ENCODE measurements around the gene INCENP.
"Not testable (repeated sequence)": the region's sequence is repeated elsewhere in the genome, so short reads cannot be mapped to it uniquely, and the experiment has no call there.

The INCENP gene

GRCh38 chr11:62123669-62124185 lies at the start of gene INCENP:
INCENP (plus strand) TSS chr11:62124011; CDS start chr11:62128162, 4,151 bp downstream.
- DNase-seq (ENCODE audit: low read depth in 2 of 2), result peak; percentile 85 to 87

GRCh38 chr11:62075438-62075837 lies 48.4 kb upstream of the INCENP start:
- no peak for DNase-seq (ENCODE audit: low read depth in 2 of 2)

- no peak for DNase-seq (ENCODE audit: low read depth in 2 of 2)
Measured at GRCh38 chr11:62077132-62077531, 46.7 kb upstream of the INCENP start.

- DNase-seq (ENCODE audit: low read depth in 2 of 2), result peak; percentile 69 to 78
Measured at GRCh38 chr11:62081378-62082291, 42.2 kb upstream of the INCENP start.

DNA sequence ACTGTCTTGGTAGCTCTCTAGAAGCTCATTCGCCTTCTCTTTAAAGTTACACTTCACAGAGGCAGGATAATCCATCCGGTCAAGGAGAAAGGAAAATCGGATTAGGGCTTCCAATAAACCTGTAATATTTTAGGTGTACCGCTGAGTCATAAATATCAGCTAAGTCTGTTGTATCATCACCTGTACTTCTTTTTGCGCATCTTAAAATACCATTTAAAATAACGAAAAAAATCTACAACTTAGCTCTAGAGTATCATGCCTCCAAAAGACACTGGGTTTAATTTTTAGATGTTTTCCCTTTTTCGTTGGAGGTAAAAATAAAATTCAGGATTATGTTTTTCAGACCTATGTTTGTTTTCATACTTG lies 41.5 kb upstream of the INCENP start:
- DNase-seq (ENCODE audit: low read depth in 2 of 2), result no peak

GRCh38 chr11:62084801-62085200 lies 39.0 kb upstream of the INCENP start:
- not testable (repeated sequence) for DNase-seq (ENCODE audit: low read depth in 2 of 2)

DNA sequence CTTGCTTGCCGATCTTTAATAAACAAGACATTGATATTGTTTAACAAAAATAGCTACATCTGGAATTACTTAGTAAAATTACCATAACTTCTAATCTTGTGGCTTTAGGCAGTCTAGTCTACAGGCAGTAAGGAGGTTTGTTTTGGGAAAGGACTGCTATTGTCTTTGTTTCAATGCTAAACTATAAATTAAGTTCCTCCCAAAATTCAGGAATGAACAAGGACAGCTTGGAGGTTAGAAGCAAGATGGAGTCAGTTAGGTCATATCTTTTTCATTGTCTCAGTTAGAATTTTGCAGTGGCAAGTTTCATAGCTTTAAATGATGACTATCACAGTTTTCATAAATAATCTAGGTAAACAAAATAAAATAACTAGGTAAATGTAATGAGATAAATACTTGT lies 36.1 kb upstream of the INCENP start:
- DNase-seq (ENCODE audit: low read depth in 2 of 2), result no peak

GRCh38 chr11:62088331-62088933 lies 35.4 kb upstream of the INCENP start:
- DNase-seq (ENCODE audit: low read depth in 2 of 2), result no peak

GRCh38 chr11:62103141-62103540 lies 20.7 kb upstream of the INCENP start:
- DNase-seq (ENCODE audit: low read depth in 2 of 2), result no peak

DNA sequence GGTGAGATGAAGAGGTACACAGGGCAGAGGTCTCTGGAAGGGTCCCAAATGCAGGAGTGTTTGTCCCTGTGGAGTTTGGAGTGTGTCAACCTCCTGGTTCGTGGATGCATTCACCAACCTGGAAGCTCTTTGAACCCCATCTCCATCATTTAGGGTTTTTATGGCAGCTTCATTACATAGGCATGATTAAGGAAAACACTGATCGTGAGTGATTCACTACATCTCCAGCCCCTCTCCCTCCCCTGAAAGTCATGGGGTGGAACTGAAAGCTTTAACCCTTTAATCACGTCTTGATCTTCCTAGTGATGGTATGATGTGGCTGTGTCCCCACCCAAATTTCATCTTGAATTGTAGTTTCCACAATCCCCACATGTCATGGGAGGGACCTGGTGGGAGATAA lies 19.8 kb upstream of the INCENP start:
- DNase-seq (ENCODE audit: low read depth in 2 of 2), result no peak

GRCh38 chr11:62104816-62105653 lies 18.8 kb upstream of the INCENP start:
- DNase-seq (ENCODE audit: low read depth in 2 of 2), result no peak

GRCh38 chr11:62105667-62106191 lies 18.1 kb upstream of the INCENP start:
- no peak for DNase-seq (ENCODE audit: low read depth in 2 of 2)

- DNase-seq (ENCODE audit: low read depth in 2 of 2), result peak in 1 of 2 donors; percentile 39
Measured at GRCh38 chr11:62108017-62108750, 15.6 kb upstream of the INCENP start.

DNA sequence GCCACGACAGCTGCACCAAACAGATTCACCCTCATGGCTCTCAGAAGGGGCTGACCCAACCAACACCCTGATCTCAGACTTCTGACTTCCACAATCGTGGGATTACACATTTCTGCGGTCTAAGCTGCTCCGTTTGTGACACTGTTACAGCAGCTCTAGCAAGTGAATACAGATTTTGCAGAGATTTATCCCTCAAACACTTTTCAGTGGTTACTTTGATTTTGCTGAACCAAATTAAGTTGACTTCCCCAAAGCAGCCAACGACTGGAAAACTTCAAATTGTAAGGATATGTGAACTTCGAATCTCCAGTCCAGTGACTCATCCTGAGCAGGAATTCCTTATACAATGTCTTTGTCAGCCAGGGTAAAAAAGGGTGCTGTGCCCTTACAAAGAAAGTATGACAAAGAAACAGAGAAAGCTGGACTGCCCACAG lies 14.8 kb upstream of the INCENP start:
- DNase-seq (ENCODE audit: low read depth in 2 of 2), result no peak

GRCh38 chr11:62115085-62115694 lies 8.6 kb upstream of the INCENP start:
- no peak for DNase-seq (ENCODE audit: low read depth in 2 of 2)

- no peak for DNase-seq (ENCODE audit: low read depth in 2 of 2)
Measured at GRCh38 chr11:62116451-62116850, 7.4 kb upstream of the INCENP start.

- no peak for DNase-seq (ENCODE audit: low read depth in 2 of 2)
Measured at GRCh38 chr11:62119569-62119968, 4.2 kb upstream of the INCENP start.

GRCh38 chr11:62120001-62120400 lies 3.8 kb upstream of the INCENP start:
- DNase-seq (ENCODE audit: low read depth in 2 of 2), result no peak

GRCh38 chr11:62120431-62120830 lies 3.4 kb upstream of the INCENP start:
- no peak for DNase-seq (ENCODE audit: low read depth in 2 of 2)

GRCh38 chr11:62122076-62122475 lies 1.7 kb upstream of the INCENP start:
- no peak for DNase-seq (ENCODE audit: low read depth in 2 of 2)
